Non-pigmented ciliary epithelial cell (primary cell): ENCODE results near the gene RCAN2.
A peak's percentile ranks its signal among the peaks of the same experiment; 100 is the strongest.

Source experiments
- DNase-seq: peaks from one replicate; pipeline ENCODE4 v3.0.0-alpha.2; 2010; ENCODE audit warnings: low read depth

The RCAN2 gene

DNA sequence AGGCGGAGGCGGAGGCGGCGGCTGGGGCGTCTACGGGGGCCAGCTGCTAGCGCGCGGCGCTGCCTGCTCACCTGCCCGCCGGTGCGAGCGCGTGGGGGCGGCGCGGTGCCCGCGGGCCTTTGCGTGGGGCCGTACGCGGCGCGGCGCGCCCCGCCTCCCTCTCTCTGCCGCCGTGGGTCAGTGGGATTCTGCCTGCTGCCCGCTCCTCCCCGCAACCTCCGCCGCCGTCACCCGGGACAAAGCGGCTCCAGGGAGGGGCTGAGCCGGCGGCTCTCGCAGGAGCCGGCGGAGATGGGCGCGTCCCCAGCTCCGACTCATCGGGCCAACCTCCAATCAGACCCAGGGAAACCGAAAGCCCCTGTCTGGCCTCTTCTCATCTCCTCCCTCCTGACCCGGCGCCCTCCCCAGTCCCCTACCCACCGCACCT, at the start of gene RCAN2:
Gene RCAN2 (minus strand): TSS at position 249 of the 427 bp plus-strand sequence.
- no peak for DNase-seq

DNA sequence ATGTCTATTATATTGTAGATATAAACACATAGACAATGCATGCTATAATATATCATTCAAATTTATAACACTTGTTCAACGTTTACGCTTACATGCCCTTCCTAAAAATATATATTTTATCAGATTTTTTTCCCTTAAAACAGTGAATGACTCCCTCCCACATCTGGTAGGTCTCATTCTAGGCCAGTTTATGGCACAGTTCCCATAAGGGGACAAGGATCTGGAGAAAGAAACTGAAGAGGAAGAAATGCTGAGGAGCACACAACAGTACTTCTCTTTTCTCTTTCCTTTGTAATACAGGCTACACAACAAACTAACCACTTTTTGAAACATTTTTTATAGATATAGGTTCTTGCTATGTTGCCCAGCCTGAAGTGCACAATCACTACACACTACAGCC, 48.6 kb upstream of the RCAN2 start:
- no peak for DNase-seq

GRCh38 chr6:46538800-46539480, 47.7 kb upstream of the RCAN2 start:
- no peak for DNase-seq

GRCh38 chr6:46530896-46531295, 39.6 kb upstream of the RCAN2 start:
- no peak for DNase-seq

DNA sequence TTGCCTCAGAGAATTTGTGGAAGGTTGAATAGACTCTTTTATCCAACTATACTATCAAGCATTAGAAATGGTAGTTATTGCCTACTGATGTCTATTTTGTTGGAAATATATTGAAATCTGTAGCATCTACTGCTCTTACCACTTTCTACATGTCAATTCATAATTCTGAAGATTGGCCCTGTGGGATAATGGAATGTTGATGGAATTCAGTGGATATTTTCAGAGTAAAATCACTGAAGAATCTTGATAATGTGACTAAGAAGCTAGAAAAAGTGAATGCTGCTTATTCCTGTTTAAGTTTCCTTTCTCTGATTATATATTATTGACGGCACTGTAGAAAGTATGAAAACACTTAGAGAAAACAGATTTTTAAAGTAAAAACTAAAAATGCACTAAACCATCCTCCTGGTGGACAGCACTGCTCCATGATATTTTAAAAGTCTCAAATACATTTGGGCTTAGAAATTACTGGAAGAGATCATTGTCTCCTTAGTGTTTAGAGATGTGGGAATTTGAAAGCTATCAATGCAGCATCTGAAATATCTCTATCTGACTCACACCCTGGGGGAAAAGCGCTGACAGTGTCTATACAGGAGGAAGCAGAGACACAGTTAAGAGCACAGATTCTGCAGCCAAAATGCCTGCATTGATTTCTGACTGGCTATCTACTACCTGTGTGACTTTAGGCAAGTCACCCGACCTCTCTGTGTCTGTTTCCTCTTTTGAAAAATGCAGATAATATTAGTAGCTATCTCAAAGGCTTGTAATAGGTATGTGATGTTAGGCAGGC, 37.9 kb upstream of the RCAN2 start:
- DNase-seq: no peak

DNA sequence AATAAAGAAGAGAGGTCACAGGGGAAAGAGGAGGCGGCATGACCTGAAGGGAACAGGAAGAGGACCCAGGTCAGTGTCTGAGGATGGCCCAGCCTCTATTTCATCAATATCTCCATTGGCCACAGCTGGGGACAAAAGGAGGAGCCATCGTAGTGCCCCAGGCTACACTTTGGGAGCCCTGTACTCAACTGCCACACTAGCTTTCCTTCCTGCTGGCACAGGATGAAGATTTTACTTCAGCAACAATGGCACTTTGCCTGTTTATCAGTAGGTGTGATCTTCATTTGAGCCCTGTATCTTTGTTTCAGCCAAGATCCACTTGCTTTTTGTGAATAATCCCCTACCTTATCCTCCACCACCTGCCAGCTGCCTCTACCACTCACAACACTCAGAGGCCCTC, 35.4 kb upstream of the RCAN2 start:
- no peak for DNase-seq

- no peak for DNase-seq
Measured at GRCh38 chr6:46525583-46525982, 34.3 kb upstream of the RCAN2 start.

DNA sequence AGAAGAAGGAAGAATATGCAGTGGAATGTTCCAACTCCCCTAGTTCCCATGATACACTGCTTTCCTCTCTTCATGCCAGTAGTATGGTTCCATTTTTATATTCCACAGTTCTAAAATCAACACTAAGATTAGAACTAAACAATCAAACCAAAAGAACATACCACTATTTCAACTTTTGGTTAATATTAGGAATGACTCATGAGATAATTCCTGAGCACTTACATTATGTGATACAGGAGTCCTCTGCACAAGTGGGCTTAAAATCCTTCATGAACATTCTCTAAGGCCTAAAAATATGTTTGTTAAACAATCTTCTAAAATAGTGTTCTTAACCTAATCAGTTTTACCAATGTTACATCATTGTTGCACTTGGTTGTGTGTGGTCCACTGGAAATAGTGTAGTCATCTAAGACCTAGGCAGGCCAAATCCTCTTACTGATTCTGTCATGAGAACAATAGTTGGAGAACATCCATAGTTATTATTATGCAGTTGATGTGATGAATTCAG, 30.3 kb upstream of the RCAN2 start:
- DNase-seq: peak; percentile 38

DNA sequence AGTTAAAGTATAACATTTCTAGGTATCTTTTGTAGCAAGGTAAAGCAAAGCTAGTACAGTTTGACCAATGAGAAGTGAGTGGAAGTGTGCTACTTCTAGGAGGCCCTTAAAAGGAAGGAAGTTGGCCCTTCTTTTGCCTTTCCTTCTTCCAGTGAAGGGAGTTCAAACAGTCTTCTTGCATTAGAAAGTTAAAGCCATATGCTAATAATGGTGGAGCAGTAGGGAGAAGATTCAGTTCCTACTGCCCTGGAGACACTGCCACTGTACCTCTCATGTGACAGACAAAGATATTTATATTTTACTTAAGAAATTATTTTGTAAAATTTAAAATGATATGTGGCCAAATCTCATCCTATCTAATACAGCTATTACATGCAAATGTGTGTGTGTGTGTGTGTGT, 26.0 kb upstream of the RCAN2 start:
- no peak for DNase-seq

- DNase-seq: no peak
Measured at GRCh38 chr6:46513533-46513932, 22.3 kb upstream of the RCAN2 start.

GRCh38 chr6:46511320-46511719, 20.1 kb upstream of the RCAN2 start:
- no peak for DNase-seq

- DNase-seq: peak; percentile 63
Measured at GRCh38 chr6:46510651-46511050, 19.4 kb upstream of the RCAN2 start.

- DNase-seq: no peak
Measured at GRCh38 chr6:46509981-46510510, 18.8 kb upstream of the RCAN2 start.

DNA sequence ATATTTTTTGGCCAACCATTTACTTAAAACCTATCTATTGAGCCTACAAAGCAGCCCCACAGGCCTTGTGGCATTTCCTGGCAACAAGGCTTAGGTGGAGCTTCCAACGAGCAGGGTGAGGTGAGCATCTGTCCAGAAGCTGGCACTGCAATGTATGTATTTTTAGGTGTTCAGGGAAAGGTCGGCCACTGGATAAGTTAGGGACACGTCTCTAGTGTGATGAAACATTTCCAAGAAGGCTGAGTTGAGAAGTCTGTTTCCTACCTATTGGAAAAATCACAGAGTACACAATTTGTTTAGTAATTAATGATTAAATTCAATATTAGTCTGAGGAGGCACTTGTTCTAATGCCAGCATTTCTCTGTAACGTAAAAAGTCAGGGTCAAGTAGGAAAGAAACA, 17.8 kb upstream of the RCAN2 start:
- DNase-seq: no peak

GRCh38 chr6:46507426-46507825, 16.2 kb upstream of the RCAN2 start:
- no peak for DNase-seq

- DNase-seq: no peak
Measured at GRCh38 chr6:46505693-46506512, 14.7 kb upstream of the RCAN2 start.

DNA sequence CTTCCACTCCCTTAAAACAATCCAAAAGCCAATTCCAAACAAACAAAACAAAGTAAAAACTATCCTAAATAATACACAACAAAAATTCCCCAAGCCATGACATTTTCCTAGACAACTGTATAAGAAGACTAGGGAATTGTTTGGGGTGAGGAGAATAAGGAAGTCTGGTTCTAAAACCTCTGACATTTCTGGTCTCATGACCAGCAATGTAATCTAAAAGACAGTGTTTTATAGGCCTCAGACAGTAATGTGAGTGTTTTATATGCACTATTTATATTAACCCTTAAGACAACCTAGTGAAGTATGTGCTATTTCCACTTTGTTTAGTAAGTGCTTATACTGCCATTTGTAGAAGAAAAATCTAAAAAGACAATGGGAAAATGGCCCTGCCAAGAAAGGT, 13.0 kb upstream of the RCAN2 start:
- DNase-seq: no peak

DNA sequence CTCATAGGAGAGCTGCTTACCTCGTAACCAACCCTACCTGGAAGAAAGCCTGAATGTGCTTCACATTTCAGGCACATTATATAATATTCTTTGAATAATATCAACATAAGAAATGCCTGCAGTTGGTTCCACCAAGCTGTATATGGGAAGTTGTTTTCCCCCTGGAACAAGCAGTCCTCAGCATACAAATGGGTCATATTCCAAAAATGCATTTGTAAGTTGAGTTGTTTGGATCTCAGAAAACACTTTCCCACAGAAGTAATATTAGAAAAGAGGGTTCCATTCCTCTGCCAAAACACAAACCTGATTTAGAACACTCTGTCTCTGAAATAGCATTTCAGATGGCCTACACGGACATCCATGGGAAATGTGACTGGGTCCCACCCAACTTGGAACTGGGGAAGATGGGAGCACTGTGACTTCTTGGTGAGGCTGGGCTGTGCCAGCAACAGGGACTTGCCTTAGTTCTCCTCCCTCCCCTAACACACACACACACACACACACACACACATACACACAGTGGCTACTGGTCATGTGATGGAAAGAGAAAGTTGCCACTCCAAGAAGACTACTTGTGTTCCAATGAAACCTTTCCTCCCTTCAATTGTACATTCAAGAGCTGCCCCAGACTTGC, 11.4 kb upstream of the RCAN2 start:
- no peak for DNase-seq

DNA sequence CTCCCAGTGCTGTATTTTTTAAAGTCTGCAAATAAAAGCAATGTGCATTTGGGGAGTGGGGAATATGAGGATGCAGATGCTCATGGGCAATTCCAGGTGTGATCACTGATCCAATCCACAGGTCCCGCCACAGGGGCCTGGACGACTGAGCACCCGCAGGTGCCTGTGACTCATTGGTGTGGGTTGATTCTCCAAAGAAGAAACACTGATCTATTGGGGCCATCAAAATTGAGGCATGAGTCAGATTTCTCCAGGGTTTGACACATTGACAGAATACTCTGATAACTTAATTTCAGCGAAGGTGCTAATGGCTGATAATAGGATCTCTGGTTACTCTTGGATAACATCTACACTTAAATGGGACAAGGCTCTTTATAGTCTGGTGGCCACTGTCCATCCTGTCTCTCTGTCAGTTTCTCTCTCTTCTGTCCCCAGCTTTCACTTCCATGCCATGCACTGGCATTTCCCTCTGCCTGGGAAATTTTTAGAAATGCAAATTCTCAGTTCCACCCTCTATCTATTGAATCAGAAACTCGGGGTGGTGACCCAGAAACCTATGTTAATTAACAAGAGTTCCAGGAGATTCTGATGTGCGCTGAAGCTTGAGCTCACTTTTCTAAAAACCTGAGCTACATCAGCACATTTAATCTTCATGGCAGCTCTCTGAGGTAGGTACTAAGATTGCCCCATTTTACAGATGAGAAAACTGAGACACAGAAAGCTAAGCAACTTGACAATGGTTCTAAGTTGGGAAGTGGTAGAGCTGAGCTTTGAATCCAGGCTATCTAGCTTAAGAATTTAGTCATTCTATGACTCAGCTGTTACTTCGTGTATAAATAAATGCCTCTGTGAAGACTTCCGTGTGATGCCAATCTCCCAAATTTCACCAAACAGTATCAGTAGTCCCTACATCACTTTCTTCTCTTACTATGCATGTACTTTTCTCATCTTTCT, 10.2 kb upstream of the RCAN2 start:
- DNase-seq: no peak

GRCh38 chr6:46500382-46500781, 9.1 kb upstream of the RCAN2 start:
- no peak for DNase-seq
